ENCODE results near the gene HSF2.

- TF ChIP-seq POLR2A (IDR thresholded peaks at IDR 0.05), result no peak
- TF ChIP-seq, protein P1, sequence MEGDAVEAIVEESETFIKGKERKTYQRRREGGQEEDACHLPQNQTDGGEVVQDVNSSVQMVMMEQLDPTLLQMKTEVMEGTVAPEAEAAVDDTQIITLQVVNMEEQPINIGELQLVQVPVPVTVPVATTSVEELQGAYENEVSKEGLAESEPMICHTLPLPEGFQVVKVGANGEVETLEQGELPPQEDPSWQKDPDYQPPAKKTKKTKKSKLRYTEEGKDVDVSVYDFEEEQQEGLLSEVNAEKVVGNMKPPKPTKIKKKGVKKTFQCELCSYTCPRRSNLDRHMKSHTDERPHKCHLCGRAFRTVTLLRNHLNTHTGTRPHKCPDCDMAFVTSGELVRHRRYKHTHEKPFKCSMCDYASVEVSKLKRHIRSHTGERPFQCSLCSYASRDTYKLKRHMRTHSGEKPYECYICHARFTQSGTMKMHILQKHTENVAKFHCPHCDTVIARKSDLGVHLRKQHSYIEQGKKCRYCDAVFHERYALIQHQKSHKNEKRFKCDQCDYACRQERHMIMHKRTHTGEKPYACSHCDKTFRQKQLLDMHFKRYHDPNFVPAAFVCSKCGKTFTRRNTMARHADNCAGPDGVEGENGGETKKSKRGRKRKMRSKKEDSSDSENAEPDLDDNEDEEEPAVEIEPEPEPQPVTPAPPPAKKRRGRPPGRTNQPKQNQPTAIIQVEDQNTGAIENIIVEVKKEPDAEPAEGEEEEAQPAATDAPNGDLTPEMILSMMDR (IDR thresholded peaks at IDR 0.05), result peak; percentile 68 to 81 (median 75)
Observed at GRCh38 chr6:122381494-122382265, 17.8 kb upstream of the HSF2 start.
